Activated CD8-positive, alpha-beta T cell treated with anti-CD3 and anti-CD28 coated beads, Interleukin-2, amount 10 ng/mL, durations not matched to agents 7 days and 5 days (primary cell): ENCODE results near the gene EBPL. TPM values are rescaled to one million over a fixed set of nuclear protein-coding genes. Genes with fewer than 3 reads are reported as not detected.
A peak's percentile ranks its signal among the peaks of the same experiment; 100 is the strongest.

Experiments used
- ATAC-seq: fragments of 150-1000 bp; cut with Tn5 transposase; one replicate; pipeline ENCODE4 v1.10.0; 2021; ENCODE audit warnings: moderate library complexity
- CTCF ChIA-PET: fragments of 350-600 bp; sonication (Branson Sonifier 250); formaldehyde crosslinking; loops from one replicate; lab custom pipeline; 2021; ENCODE audit warnings: antibody characterized with exemption; lab: Charles Lee
- POLR2A ChIA-PET: fragments of 350-600 bp; sonication (Branson Sonifier 250); formaldehyde crosslinking; loops from one replicate; lab custom pipeline; 2021; ENCODE audit warnings: antibody characterized with exemption; lab: Charles Lee
- DNase-seq: peaks from one replicate; pipeline ENCODE4 v3.0.0-alpha.2; 2020
- H3K27ac Mint-ChIP-seq: one replicate; pipeline ENCODE4 v1.8.0; 2021; ENCODE audit warnings: mild to moderate bottlenecking, mixed read lengths
- H3K27me3 Mint-ChIP-seq: one replicate; pipeline ENCODE4 v1.8.0; 2021; ENCODE audit warnings: low read depth, mixed read lengths
- H3K36me3 Mint-ChIP-seq: one replicate; pipeline ENCODE4 v1.8.0; 2021; ENCODE audit warnings: low read depth, mixed read lengths
- H3K4me1 Mint-ChIP-seq: one replicate; pipeline ENCODE4 v1.8.0; 2021; ENCODE audit warnings: low read depth, mixed read lengths
- H3K4me3 Mint-ChIP-seq: one replicate; pipeline ENCODE4 v1.8.0; 2021; ENCODE audit warnings: mild to moderate bottlenecking, mixed read lengths
- H3K9me3 Mint-ChIP-seq: one replicate; pipeline ENCODE4 v1.8.0; 2022; ENCODE audit warnings: mixed read lengths; ENCODE audit not compliant: insufficient read depth
- total RNA-seq, 2 experiments: library from RNA; stranded (reverse); gene quantifications; one replicate each; pipeline ENCODE4 v1.2.3, GENCODE V29; 2021

The EBPL gene
- total RNA-seq, 2 experiments from 2014 or later: 19.8 to 25.0 TPM

- Mint-ChIP-seq H3K27me3 (no peaks in the 10 kb centered on the region), H3K4me3 (no peak overlapping the region), H3K9me3 (no peaks in the 10 kb centered on the region), H3K36me3 (peaks cover 13% of the 10 kb centered on the region), H3K27ac (no peak overlapping the region), H3K4me1 (no peaks in the 10 kb centered on the region)
- no peak for ATAC-seq
- ChIA-PET POLR2A (no interaction called here), CTCF (interaction anchor here (0.8 to 2.4 kb wide), 7 partner anchors 17 to 1242 kb away, joined by 3 to 6 read pairs (median 5); partner anchors contain the start of gene EBPL)
- DNase-seq: peak; percentile 43
Measured at GRCh38 chr13:49669735-49670309, 21.5 kb downstream of the EBPL start.

- H3K27ac Mint-ChIP-seq: no peak overlapping the region
- peaks cover 18% of the 10 kb centered on the region for H3K36me3 Mint-ChIP-seq
- ChIA-PET CTCF (no interaction called here), POLR2A (no interaction called here)
- ATAC-seq: no peak
- no peaks in the 10 kb centered on the region for H3K9me3 Mint-ChIP-seq
- DNase-seq: no peak
- no peak overlapping the region for H3K4me3 Mint-ChIP-seq
- H3K4me1 Mint-ChIP-seq: no peaks in the 10 kb centered on the region
- H3K27me3 Mint-ChIP-seq: no peaks in the 10 kb centered on the region
Measured at GRCh38 chr13:49667773-49668172, 23.5 kb downstream of the EBPL start.

GRCh38 chr13:49664606-49665005, 26.7 kb downstream of the EBPL start:
- ChIA-PET CTCF (no interaction called here), POLR2A (no interaction called here)
- H3K27ac Mint-ChIP-seq: no peak overlapping the region
- H3K27me3 Mint-ChIP-seq: no peaks in the 10 kb centered on the region
- H3K4me1 Mint-ChIP-seq: no peaks in the 10 kb centered on the region
- ATAC-seq (no peak), DNase-seq (no peak)
- peaks cover 18% of the 10 kb centered on the region for H3K36me3 Mint-ChIP-seq
- H3K9me3 Mint-ChIP-seq: no peaks in the 10 kb centered on the region
- H3K4me3 Mint-ChIP-seq: no peak overlapping the region

- Mint-ChIP-seq H3K4me3 (no peak overlapping the region), H3K9me3 (no peaks in the 10 kb centered on the region), H3K4me1 (no peaks in the 10 kb centered on the region), H3K27ac (no peak overlapping the region), H3K36me3 (no peaks in the 10 kb centered on the region), H3K27me3 (no peaks in the 10 kb centered on the region)
- no peak for DNase-seq
- ChIA-PET CTCF (no interaction called here), POLR2A (no interaction called here)
- no peak for ATAC-seq
Measured at GRCh38 chr13:49657241-49657641, 34.0 kb downstream of the EBPL start.

- DNase-seq (no peak), ATAC-seq (no peak)
- Mint-ChIP-seq H3K27me3 (no peaks in the 10 kb centered on the region), H3K9me3 (no peaks in the 10 kb centered on the region), H3K36me3 (no peaks in the 10 kb centered on the region), H3K4me1 (no peaks in the 10 kb centered on the region), H3K4me3 (no peak overlapping the region), H3K27ac (no peak overlapping the region)
- ChIA-PET CTCF (no interaction called here), POLR2A (no interaction called here)
Measured at GRCh38 chr13:49655906-49656305, 35.4 kb downstream of the EBPL start.

- no peak for ATAC-seq
- ChIA-PET CTCF (interaction anchor here (0.8 kb wide), 1 partner anchor 17 kb away, joined by 4 read pairs; no protein-coding TSS in a partner anchor), POLR2A (no interaction called here)
- H3K4me1 Mint-ChIP-seq: no peaks in the 10 kb centered on the region
- no peaks in the 10 kb centered on the region for H3K27me3 Mint-ChIP-seq
- DNase-seq: no peak
- no peaks in the 10 kb centered on the region for H3K9me3 Mint-ChIP-seq
- no peak overlapping the region for H3K27ac Mint-ChIP-seq
- no peak overlapping the region for H3K4me3 Mint-ChIP-seq
- no peaks in the 10 kb centered on the region for H3K36me3 Mint-ChIP-seq
Measured at GRCh38 chr13:49654011-49654410, 37.3 kb downstream of the EBPL start.

GRCh38 chr13:49653478-49653877, 37.8 kb downstream of the EBPL start:
- Mint-ChIP-seq H3K27ac (no peak overlapping the region), H3K9me3 (no peaks in the 10 kb centered on the region), H3K27me3 (no peaks in the 10 kb centered on the region), H3K36me3 (no peaks in the 10 kb centered on the region), H3K4me3 (no peak overlapping the region), H3K4me1 (no peaks in the 10 kb centered on the region)
- CTCF ChIA-PET: interaction anchor here (0.8 kb wide), 1 partner anchor 17 kb away, joined by 4 read pairs; no protein-coding TSS in a partner anchor
- DNase-seq: no peak
- POLR2A ChIA-PET: no interaction called here
- ATAC-seq: no peak

GRCh38 chr13:49652355-49653305, 38.7 kb downstream of the EBPL start:
- H3K36me3 Mint-ChIP-seq: no peaks in the 10 kb centered on the region
- DNase-seq: peak; percentile 31
- H3K27me3 Mint-ChIP-seq: no peaks in the 10 kb centered on the region
- no peaks in the 10 kb centered on the region for H3K9me3 Mint-ChIP-seq
- ATAC-seq: no peak
- ChIA-PET POLR2A (no interaction called here), CTCF (no interaction called here)
- H3K4me1 Mint-ChIP-seq: no peaks in the 10 kb centered on the region
- no peak overlapping the region for H3K4me3 Mint-ChIP-seq
- H3K27ac Mint-ChIP-seq: no peak overlapping the region

GRCh38 chr13:49651570-49652354, 39.5 kb downstream of the EBPL start:
- CTCF ChIA-PET: no interaction called here

GRCh38 chr13:49649963-49650312, 41.3 kb downstream of the EBPL start:
- CTCF ChIA-PET: no interaction called here
- no peaks in the 10 kb centered on the region for H3K9me3 Mint-ChIP-seq
- ATAC-seq: no peak
- peaks cover 6% of the 10 kb centered on the region for H3K4me1 Mint-ChIP-seq
- no peak overlapping the region for H3K27ac Mint-ChIP-seq
- DNase-seq: no peak
- no peaks in the 10 kb centered on the region for H3K36me3 Mint-ChIP-seq
- POLR2A ChIA-PET: no interaction called here
- H3K4me3 Mint-ChIP-seq: no peak overlapping the region
- no peaks in the 10 kb centered on the region for H3K27me3 Mint-ChIP-seq

More at GRCh38 chr13:49651570-49652354, 39.5 kb downstream of the EBPL start:
- H3K27me3 Mint-ChIP-seq: no peaks in the 10 kb centered on the region
- POLR2A ChIA-PET: no interaction called here
- H3K27ac Mint-ChIP-seq: no peak overlapping the region
- H3K4me1 Mint-ChIP-seq: no peaks in the 10 kb centered on the region
- ATAC-seq (no peak), DNase-seq (no peak)
- no peaks in the 10 kb centered on the region for H3K9me3 Mint-ChIP-seq
- no peaks in the 10 kb centered on the region for H3K36me3 Mint-ChIP-seq
- no peak overlapping the region for H3K4me3 Mint-ChIP-seq

- Mint-ChIP-seq H3K4me1 (peaks cover 6% of the 10 kb centered on the region), H3K27ac (no peak overlapping the region), H3K4me3 (no peak overlapping the region), H3K27me3 (no peaks in the 10 kb centered on the region), H3K9me3 (no peaks in the 10 kb centered on the region), H3K36me3 (no peaks in the 10 kb centered on the region)
- CTCF ChIA-PET: interaction anchor here (0.6 kb wide), 1 partner anchor 25 kb away, joined by 3 read pairs; no protein-coding TSS in a partner anchor
- ATAC-seq (no peak), DNase-seq (no peak)
- POLR2A ChIA-PET: no interaction called here
Measured at GRCh38 chr13:49649244-49649962, 41.9 kb downstream of the EBPL start.
